Coronary artery (tissue), 2 donors: ENCODE measurements around the gene STK35.
"Not testable (repeated sequence)": the region's sequence is repeated elsewhere in the genome, so short reads cannot be mapped to it uniquely, and the experiment has no call there.

Experiments used
- DNase-seq: peaks from one replicate; pipeline ENCODE4 v3.0.0-alpha.2; 2017; ENCODE audit warnings: low spot score
- H3K27ac ChIP-seq, 2 donors: fragments of 200-600 bp; sonication (generic); one replicate each; pipeline ENCODE4 v1.5.1; 2016 to 2019
- H3K4me3 ChIP-seq: fragments of 200-600 bp; sonication (generic); 2 replicates; pipeline ENCODE4 v1.5.1; 2016; ENCODE audit warnings: mild to moderate bottlenecking, moderate library complexity
- TF ChIP-seq, protein P1 (sequence below): fragments of 200-600 bp; sonication (generic); IDR thresholded peaks from one replicate; pipeline ENCODE4 v1.5.1; 2019; ENCODE audit warnings: antibody characterized with exemption

STK35 gene

DNA sequence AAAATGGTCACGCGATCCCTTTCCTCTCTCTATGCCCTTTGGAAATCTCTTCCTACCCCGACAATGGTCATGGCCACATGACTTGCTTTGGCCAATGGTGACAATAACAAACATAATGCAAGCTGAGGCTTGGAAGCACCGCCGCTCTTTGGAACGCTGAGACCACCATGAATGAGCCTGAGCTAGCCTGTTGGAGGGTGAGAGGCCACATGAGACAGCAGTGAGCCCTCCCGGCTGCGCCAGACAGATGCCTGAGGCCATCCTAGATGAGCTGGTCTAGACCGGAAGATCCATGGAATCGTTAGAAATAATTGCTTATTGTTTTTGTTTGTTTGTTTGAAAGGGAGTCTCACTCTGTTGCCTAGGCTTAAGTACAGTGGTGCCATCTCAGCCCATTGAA is 64.2 kb downstream of the STK35 start:
- TF ChIP-seq, protein P1, sequence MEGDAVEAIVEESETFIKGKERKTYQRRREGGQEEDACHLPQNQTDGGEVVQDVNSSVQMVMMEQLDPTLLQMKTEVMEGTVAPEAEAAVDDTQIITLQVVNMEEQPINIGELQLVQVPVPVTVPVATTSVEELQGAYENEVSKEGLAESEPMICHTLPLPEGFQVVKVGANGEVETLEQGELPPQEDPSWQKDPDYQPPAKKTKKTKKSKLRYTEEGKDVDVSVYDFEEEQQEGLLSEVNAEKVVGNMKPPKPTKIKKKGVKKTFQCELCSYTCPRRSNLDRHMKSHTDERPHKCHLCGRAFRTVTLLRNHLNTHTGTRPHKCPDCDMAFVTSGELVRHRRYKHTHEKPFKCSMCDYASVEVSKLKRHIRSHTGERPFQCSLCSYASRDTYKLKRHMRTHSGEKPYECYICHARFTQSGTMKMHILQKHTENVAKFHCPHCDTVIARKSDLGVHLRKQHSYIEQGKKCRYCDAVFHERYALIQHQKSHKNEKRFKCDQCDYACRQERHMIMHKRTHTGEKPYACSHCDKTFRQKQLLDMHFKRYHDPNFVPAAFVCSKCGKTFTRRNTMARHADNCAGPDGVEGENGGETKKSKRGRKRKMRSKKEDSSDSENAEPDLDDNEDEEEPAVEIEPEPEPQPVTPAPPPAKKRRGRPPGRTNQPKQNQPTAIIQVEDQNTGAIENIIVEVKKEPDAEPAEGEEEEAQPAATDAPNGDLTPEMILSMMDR = no peak
- Histone ChIP-seq H3K27ac (no peak overlapping the region), H3K4me3 (no peak overlapping the region)
- DNase-seq = peak; percentile 21

DNA sequence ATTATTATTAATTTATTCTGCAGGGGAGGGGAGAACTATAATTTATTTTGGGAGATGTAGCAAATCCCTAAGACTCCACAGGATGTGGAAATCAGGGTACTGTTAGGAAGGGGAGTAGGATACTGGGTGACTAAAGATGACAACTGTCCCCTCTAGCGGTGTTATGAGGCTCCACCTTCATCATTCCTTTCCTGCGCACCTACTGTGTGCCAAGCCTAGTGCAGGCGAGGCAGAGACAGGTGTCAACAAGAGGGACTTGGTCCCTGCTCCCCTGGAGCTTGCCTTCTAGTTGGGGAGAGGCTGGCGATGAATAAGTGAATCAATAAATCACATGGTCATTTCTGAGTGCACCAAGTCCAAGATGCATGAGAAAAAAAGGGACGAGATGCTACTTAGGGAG is 65.5 kb downstream of the STK35 start:
- TF ChIP-seq, protein P1 = no peak
- DNase-seq = peak; percentile 7
- no peak overlapping the region for H3K4me3 ChIP-seq

DNA sequence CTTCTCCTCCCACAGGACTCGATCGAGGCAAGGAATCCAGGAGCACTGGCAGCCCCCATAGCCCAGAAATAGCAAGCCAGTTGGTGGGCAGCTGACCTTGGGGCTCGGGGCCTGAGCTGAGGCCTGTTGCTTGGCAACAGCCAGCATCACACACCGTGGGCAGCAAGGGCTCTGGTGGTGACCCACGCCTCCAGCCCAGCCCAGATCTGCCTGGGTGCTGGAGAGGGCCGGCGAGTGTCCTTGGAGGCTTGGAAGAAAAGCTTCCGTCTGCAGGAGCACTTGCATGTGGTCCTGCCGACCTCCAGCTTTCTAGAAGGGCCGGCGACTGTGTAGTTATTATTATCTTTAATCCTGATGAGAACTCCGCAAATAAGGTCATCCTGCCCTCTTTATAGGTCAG is 67.3 kb downstream of the STK35 start:
- no peak overlapping the region for H3K4me3 ChIP-seq
- DNase-seq = no peak
- TF ChIP-seq, protein P1 = no peak
- H3K27ac ChIP-seq = no peak overlapping the region

More for the DNA sequence above, 65.5 kb downstream of the STK35 start:
- H3K27ac ChIP-seq = no peak overlapping the region

DNA sequence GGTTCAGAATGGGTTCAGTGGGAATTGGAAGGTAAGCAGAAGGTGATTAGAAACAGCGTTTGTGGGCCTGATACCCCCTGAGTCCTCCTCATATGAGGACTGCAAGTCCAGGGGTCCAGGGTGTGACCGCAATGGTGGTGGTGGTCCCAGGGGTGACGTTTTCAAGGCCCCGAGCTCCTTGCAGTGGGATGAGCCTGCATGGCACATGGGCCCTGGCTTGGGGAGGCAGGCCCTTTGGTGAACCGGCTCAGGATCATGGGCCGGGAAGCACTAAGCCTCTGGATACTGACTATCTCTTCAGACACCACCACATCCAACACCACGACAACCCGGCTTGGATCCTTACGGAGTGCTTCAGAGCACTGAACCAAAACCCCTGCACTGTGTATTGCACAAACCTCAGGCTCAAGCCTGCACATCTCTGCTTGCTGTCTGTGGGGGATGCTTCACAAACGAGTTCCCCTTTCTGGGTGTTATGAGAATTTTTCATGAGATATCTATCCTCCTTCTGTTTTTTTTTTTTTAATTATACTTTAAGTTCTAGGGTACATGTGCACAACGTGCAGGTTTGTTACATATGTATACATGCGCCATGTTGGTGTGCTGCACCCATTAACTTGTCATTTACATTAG is 67.9 kb downstream of the STK35 start:
- H3K4me3 ChIP-seq = no peak overlapping the region
- no peak overlapping the region for H3K27ac ChIP-seq
- TF ChIP-seq, protein P1 = no peak
- no peak for DNase-seq

DNA sequence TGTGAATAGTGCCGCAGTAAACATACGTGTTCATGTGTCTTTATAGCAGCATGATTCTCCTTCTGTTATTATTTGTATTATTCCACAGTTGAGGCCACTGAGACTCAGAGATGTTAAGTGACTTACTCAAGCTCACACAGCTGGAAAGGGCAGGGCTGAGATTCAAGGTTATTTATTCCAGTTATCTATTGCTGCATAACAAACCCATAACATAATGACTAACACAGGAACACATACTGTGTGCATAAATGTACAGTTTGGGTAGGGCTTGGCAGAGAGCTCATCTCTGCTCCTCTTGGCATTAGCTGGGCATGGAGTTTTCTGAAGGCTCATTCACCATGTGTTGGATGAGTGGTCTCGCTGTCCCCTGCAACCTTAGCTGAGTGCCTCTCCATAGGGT is 68.8 kb downstream of the STK35 start:
- no peak for DNase-seq
- no peak overlapping the region for H3K27ac ChIP-seq
- TF ChIP-seq, protein P1 = no peak
- H3K4me3 ChIP-seq = no peak overlapping the region

DNA sequence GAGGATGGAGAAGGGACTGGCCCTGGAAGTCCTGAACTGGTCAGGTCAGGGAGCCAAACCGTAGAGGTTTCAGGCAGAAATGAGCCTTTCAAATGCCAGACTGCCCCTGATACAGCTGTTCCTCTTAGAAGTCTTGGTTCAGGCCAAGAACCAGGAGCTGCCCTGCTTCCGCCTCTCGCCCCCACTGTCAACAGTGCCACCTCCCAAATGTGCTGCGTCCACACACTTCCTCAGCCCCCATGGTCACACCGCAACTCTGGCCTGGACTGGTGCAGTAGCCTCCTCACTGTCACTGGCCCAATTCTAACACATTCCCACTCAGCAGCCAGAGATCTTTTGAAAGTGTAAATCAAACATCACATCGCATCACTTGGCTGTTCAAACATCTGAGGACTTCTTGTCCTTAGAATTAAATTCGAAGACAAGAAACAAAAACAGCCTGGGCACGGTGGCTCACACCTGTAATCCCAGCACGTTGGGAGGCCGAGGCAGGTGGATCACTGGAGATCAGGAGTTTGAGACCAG is 69.7 kb downstream of the STK35 start:
- no peak overlapping the region for H3K4me3 ChIP-seq
- TF ChIP-seq, protein P1 = no peak
- no peak for DNase-seq

DNA sequence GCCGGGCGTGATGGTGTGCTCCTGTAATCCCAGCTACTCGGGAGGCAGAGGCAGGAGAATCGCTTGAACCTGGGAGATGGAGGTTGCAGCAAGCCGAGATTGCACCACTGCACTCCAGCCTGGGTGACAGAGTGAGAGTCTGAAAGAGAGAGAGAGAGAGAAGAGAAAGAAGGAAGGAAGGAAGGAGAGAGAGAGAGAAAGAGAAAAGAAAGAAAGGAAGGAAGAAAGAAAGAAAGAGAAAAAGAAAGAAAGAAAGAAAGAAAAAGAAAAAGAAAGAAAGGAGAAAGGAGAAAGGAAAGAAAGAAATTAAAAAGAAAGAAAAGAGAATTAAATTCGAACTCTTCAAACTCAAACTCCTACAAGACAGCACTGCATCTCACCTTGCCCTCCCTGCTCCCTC is 70.2 kb downstream of the STK35 start:
- not testable (repeated sequence) for H3K4me3 ChIP-seq, H3K27ac ChIP-seq, DNase-seq

More for the DNA sequence above, 69.7 kb downstream of the STK35 start:
- H3K27ac ChIP-seq = no peak overlapping the region
